GM18868 (cell line): Measurements from ENCODE around the gene TMEM219.
"Not testable (repeated sequence)": the region's sequence is repeated elsewhere in the genome, so short reads cannot be mapped to it uniquely, and the experiment has no call there.

ENCODE experiments used
- ATAC-seq: cut with Tn5 transposase; IDR thresholded peaks from one replicate; pipeline ENCODE4 v1.9.1; 2021; ENCODE audit warnings: mild to moderate bottlenecking, moderate library complexity; ENCODE audit not compliant: unreplicated experiment

TMEM219 gene

DNA sequence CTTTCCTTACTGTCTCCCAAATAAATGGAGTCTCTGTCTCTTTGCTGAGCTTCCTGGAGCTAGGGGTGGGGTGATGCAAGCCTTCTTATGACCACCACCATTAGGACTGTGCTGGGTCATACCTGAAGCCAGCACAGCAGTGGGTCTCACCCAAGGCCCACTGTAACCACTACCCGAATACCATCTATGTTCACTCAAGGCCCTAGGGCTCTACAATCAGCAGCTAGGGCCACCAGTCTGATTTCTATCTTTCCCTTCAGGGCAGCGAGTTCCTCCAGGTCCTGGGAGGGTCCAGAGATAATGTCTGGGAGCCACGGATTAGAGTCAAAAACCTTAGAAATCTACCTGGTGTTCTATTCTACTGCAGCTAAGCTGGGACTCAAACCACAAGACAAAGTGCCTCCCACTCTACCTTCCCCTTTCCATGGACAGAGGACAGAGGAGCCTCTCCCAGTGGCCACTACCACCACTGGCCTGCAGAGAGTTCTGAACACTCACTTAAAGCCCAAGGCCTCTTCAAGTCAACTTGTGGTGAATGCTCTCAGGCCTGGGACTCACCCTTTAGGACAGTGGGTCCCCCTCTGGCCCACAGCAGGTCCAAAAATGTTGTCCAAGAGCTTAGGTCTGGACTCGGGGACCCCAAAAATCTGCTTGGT lies 10.9 kb upstream of the TMEM219 start:
- ATAC-seq: no peak

GRCh38 chr16:29951625-29952365 lies 10.1 kb upstream of the TMEM219 start:
- ATAC-seq: no peak

GRCh38 chr16:29958756-29959155 lies 3.1 kb upstream of the TMEM219 start:
- ATAC-seq: no peak

- no peak for ATAC-seq
Measured at GRCh38 chr16:29959293-29959692, 2.6 kb upstream of the TMEM219 start.

DNA sequence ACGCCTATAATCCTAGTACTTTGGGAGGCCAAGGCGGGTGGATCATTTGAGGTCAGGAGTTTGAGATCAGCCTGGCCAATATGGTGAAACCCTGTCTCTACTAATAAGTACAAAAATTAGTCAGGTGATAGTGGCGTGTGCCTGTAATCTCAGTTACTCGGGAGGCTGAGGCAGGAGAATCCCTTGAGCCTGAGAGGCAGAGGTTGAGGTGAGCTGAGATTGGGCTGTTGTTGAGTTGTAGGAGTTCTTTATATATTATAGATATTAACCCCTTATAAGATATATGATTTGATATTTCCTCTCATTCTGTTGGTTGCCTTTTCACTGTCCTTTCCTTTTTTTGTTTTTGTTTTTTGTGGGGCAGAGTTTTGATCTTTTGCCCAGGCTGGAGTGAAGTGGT lies 2.1 kb upstream of the TMEM219 start:
- ATAC-seq: not testable (repeated sequence)

- ATAC-seq: no peak
Measured at GRCh38 chr16:29961127-29961478, 776 bp upstream of the TMEM219 start.

GRCh38 chr16:29962344-29962994 lies 590 bp downstream of the TMEM219 start:
- no peak for ATAC-seq

DNA sequence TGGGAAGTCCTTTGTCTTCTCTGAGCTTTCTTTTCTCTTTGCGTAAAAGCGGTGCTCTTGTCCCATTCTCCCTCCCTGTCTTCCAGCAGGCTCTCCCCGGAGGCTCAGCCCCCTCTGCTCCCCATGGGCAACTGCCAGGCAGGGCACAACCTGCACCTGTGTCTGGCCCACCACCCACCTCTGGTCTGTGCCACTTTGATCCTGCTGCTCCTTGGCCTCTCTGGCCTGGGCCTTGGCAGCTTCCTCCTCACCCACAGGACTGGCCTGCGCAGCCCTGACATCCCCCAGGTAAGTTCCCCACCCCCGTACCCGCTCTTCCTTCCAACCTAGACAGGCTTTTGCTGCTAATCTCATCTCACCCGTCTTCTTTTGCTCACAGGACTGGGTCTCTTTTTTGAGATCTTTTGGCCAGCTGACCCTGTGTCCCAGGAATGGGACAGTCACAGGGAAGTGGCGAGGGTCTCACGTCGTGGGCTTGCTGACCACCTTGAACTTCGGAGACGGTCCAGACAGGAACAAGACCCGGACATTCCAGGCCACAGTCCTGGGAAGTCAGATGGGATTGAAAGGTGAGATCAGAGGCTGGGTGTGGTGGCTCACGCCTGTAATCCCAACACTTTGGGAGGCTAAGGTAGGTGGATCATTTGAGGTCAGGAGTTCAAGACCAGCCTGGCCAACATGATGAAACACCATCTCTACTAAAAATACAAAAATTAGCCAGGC lies 1.3 kb downstream of the TMEM219 start:
- ATAC-seq: no peak

GRCh38 chr16:29968205-29968604 lies 6.3 kb downstream of the TMEM219 start:
- no peak for ATAC-seq

GRCh38 chr16:29971304-29971703 lies 9.4 kb downstream of the TMEM219 start:
- no peak for ATAC-seq

DNA sequence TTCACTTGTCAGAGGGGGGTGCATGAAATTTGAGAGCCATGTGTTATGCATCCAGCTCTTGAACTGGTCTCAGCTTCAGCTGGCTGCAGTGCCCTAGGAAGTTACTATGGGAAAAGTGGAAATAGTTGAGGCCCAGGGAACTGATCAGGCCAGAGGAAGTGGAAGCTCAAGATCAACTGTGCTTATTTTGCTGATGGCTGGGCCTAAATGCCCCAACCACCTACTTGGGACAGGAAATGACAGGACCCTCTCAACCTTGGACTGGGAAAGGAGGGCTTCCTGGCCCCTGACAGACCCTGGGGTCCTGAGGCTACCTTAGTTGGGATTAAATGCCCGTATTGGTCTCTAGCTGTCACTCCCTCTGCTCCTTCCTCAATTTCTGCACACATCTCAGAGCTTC lies 10.6 kb downstream of the TMEM219 start:
- ATAC-seq: no peak

DNA sequence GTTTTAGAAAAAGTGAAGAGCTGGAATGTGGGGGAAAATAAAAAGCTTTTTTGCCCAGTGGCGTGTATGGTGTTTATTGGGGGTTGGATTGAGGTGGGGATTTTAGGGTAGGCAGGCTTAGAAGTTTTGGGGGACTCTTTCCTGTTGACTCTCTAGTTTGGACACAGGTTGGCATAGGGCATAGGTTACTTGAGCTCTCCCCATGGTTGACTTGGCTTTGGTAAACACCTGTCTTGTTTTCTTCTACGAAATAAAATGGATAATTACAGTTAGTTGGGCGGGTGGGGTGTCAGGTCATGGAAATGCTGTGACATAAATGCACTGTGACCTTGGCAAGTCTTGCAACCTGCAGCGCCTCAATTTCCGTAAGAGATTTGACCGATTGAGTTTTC lies 11.1 kb downstream of the TMEM219 start:
- ATAC-seq: no peak

DNA sequence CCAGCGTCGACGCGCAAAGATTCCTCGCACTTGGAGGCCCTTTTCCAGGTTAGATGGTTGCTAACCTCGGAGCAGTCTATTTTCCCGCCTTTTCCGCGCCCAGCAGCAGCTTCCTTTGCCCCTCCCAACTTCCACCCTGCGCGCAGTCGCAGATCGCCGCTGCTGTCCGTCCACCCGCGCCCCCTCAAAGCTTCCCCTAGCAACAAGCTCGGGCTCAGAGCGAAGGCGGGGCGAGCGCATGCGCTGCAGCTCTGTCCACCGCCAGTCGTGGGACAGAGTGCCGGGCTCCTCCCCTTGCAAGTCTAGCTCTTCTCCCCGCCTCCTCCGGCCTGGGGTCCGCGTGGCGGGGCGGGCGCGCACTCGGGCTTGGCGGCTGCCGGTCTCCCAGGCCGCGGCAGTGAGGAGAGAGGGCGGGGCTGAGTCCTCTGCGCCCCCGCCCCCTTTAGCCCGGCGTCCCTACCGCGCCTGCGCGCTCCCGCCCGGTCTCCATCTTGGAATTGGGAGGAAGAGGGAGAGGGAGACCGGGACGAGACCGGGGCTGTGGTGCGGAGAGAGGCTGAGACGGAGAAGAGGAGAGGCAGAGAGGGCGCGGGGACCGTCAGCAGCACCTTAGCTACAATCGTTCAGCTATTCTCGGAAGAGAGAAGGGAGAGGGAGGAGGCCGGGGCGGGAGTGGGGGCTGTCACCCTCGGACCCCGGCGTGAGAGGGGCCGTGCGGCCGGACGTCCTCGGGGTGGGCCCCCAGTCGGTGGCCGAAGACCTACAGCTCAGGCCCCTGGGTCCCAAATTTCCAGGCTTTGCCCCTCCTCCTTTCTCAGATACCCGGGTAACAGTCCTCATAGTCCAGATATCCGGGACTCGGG lies 11.7 kb downstream of the TMEM219 start, which contains the start of gene TAOK2:
TSS of gene TAOK2 (plus strand) at position 485 of the 863 bp plus-strand sequence. CDS start 3,905 bp downstream, outside the sequence.
- peak; percentile 91 for ATAC-seq

GRCh38 chr16:29974291-29975133 lies 12.6 kb downstream of the TMEM219 start:
- ATAC-seq: no peak

GRCh38 chr16:29975134-29975538 lies 13.3 kb downstream of the TMEM219 start:
- ATAC-seq: no peak

- ATAC-seq: no peak
Measured at GRCh38 chr16:29975811-29976511, 14.1 kb downstream of the TMEM219 start.

- no peak for ATAC-seq
Measured at GRCh38 chr16:29977063-29977825, 15.4 kb downstream of the TMEM219 start.

GRCh38 chr16:29978081-29978480 lies 16.2 kb downstream of the TMEM219 start:
- no peak for ATAC-seq
